DMS 273 treated with DMSO at 0.1 percent for 48 hours (cell line): Measurements from ENCODE around the gene HOXD10.

Experiments
- DNase-seq: peaks from one replicate; lab custom pipeline; 2025; lab: John Stamatoyannopoulos, UW

Gene HOXD10

DNA sequence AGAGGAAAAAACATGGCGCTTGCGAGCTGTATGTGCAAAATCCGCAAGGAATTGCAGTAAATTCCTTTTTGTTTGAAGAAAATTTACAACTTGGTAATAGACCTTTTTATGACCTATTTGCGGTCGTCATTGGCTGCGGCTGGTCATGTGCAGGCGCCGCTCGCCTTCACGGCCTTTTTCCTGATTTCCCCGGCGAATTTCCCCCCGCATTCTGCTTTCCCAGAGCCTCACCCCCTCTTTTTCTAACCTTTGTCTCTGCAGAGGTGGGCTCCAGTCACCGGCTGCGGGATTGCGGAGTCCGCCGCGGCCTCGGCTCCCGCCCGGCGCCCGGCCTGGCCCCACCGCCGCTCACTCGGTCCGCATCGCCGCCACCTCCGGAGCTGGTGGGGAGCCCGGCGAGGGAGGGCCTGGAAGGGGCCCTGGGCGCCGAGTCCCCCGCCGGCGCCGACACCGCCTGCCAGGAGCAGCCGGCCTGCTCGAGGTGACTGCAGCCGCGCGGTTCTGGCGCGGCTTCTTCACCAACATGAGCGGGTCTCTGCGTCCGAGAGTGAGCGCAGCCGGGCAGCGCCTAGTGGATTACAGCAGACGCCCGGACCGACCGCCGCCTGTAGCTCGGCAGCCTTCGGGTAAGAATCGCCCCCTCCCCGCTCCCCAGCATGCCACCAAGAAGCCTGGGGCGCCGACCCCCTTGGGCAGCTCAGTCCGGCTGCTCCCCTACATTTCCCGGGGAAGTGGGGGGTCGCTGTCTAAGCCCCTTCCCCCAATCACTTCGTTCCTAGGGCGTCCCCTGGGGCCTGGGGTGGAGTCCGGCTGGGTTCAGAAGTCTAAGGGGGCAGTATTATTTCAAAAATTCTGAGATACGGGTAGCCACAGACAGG, 20.0 kb downstream of the HOXD10 start:
- no peak for DNase-seq

DNA sequence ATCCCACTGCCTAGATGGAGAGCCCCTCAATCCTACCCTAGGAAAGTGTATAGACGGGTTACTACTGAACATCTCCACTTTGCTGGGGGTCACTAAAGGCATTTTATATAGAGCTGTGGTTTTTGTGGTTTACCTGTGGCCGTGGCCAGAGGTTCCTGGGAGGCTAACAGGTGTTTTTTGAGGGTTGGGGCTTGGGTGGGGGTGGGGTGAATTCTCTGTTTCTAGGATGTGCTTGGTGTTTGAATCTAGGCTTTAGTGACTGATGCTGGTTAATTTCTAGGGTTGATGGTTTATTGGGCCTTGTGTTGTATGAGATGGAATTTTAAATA, 20.6 kb downstream of the HOXD10 start:
- DNase-seq: no peak

DNA sequence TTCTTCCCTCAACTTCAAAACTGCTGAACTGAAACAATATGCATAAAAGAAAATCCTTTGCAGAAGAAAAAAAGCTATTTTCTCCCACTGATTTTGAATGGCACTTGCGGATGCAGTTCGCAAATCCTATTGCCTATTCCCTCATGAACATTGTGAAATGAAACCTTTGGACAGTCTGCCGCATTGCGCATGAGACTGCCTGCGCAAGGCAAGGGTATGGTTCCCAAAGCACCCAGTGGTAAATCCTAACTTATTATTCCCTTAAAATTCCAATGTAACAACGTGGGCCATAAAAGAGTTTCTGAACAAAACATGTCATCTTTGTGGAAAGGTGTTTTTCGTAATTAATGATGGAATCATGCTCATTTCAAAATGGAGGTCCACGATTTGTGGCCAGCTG, 21.3 kb downstream of the HOXD10 start:
- no peak for DNase-seq

DNA sequence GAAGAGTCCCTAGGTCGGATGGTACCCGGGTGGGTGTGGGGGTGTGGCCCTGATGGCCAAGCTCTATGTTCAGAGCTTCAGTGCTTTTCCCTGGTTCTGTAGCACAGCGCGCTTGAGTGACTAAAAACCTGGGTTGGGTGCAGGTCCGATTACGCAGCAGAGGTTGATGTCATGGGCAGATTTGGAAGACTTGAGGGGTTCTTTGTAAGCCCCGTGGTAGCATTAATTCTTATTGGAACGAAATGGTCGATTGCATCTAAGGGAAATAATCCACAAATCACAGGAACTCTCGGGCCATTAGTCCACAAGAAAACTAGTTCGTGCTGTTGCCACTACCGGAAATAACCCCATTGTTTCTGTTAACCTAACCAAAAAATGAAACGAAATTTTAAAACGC, 21.9 kb downstream of the HOXD10 start:
- no peak for DNase-seq

DNA sequence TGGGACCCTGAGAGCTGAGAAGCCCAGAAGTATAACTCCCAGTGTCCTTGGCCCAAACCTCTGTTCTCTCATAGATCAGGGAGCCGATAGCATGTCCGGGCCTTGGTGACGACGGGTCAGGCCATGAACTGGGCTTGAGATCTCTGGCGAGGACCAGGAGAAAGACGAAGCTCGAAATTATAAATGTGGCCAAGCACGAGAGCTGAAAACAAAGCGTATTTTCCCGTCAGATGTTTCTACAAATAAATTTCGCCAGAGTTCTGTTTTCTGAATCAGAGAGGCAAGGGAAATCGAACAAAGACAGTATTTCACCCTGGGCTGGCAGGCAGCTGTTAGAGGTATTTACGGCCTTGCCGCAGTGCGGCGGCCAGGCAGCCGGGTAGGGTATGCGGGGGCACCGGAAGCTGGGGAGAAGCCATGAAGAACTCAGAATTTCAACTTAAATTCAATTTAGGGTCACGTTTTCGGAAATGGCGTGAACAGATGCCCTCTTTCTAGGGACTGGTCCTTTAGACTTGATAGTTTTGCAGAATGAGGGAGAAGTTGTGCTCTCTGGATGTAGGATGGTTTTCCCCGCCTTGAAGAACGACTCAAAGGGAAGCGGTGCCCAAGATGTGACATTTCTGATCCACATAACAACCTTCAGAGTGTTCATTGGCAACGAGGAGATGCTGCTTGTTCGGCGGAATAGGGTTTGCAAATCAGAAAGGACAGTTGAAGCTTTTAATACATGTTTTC, 22.5 kb downstream of the HOXD10 start:
- DNase-seq: no peak

DNA sequence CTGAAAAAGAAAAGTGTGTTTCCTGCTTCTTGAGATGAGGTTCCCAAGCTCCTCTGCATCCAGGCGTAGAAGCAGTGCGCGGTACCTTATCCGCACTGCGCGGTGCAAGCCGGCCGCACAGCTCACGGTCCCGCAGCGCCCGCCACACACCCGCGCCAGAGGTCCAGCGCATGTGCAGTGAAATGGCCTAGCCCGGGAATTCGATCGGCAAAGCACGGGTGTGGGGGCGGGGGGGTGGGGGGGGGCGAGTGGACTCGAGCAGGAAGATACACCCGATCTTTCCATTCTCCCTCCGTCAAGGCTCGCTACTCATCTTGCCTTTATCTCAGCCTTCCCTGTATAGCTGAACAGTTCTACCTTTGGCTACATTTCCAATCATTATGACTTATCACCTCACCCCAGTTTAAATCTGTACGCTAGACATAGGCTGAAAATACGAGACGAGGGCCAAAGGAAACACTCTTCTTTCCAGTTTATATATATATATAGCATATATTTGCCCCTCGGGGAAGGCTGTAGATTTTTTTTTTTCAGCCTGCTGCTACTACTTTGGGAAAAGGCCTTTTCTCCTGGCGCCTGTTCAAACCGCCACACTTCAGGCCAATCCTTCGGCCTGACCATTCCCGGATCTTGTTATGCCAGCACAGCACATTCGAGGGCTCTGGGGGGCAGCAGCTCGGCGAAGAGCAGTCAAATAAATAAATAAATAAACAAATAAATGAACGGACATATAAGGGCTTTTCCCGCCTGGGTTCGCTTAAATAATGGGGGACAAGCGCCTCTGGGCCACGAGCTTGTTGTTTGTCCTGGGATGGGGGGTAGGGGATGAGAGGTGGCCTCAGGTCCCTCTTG, 23.3 kb downstream of the HOXD10 start:
- no peak for DNase-seq

DNA sequence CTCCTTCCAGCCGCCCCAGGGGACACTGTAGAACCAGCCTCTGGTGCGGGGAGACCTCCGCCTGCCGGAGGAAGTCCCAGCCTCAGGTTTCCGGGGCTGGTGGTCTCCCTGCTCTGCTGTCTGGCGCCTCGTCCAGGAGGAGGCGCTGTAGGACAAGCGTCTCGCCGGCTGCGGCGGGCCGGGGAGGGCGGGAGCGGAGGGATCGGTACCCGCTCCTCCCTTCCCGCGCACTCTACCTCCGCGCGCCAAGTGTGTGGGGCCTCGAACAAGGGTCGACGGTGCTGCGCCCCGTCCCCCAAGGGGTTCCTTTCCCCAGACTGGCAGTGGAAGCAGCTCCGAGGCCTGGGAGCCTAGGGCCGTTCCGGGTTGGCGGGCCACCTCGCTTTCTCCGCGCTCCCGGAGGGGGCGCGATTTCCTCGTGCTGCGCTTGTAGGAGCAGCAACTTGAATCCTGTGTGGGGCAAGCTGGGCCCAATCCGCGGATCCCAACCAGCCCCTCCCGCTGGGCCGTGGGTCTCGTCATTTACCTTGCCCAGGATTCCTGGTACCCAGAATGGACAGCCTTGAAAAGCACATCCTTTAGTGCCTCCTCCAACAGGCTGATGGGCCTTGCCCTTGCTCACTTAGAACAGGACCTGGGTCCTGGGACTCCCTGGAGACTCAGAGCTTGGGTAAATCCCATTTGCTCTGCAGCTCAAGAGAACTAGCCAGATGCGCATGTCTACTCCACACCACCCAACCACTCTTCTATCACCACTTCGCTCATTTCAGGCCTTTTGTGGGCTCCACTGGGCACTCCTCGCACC, 24.1 kb downstream of the HOXD10 start:
- peak; percentile 70 for DNase-seq

DNA sequence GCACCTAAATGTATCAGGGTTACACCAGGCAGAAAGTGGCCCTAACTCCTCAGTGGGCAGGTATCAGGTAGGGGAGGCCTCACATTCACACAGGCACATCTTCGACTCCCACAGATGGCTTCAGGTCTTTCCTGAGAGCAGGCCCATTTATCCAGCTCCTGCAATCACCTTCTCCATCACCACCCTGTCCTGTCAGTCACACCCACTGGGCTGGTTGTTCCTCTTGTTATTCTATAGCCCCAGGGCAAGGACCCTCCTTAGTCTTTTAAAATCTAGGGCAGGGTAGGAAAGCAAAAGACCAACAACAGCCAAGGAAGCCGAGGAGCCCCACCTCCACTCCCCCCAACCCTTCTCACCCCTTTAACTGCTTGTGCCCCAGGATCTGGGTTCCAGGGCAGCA, 25.7 kb downstream of the HOXD10 start:
- no peak for DNase-seq

DNA sequence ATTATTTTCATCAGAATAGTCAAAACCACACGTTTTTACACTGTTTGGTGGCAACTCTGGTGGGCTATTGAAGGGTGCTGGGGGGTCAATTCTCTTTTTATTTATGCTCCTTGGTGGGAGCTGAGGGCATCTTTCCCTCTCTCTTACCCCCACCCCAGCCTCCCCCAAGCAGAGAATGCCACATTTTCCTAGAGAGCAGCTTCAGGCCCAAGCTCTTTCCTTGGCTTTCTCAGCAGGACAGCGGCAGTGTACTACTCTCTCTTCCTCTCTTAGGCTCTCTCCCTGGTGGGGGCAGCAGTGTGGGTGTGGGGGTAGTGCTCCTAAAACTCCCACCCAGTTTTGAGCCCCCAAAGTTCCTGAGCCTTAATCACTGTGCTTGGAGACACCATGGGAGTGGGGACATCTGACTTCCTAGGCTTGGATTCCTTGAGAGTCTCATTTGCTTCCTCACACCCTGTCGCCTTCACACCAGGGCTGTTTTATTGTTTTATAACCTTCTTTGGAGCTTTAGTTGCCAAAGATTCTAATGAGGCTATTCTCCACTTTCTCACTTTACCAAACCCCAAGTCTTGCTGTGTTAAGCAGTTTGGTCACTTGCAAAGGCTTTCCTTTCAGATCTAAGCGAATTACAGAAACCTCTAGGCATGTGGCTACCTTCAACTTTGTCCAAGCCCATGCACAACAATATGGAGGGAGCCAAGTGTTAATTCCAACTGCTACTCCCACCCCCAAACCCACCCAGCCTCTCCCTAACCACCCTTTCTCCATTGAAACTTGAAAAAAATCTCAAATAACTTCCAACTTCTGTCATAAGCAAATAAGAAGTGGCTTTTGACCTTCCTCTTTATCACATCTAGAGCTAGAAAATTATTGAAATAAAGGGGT, 28.7 kb downstream of the HOXD10 start:
- DNase-seq: no peak

DNA sequence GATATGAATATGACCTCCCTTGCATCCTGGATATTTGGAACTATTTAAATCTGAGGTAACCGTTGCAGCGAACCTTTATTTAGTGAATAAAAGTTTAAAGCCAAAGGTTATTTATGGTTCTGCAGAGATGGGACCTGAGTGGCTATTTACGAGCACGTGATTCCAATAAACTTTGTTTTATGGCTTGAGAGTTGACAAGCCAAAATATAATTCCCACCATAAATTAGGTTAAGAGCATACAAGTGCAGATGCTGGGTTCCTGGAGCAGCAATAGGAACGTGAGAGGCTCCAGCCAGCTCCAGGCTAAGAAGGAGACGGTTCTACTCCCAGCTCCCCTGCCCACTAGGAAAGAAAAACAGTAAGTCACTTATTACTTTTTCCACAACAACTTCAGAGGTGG, 29.5 kb downstream of the HOXD10 start:
- DNase-seq: no peak

DNA sequence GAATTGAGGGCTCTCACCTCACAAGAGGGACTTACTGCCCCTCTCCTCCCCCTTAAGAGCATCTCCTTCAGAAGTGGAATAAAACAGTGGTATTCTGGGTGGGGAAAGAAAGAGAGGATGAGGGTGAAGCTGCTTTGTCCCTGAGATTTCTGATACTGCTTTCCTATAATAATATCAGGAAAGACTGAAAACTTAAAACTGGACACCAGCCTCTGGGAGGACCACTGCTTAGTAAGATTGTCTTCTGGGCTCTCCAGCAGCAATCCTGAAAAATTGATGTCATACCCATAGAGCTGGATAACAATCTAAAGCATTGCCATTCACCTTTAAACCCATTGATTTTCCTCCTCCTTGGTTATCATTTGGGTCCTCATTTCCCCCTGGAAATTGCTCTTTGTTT, 30.1 kb downstream of the HOXD10 start:
- DNase-seq: no peak

DNA sequence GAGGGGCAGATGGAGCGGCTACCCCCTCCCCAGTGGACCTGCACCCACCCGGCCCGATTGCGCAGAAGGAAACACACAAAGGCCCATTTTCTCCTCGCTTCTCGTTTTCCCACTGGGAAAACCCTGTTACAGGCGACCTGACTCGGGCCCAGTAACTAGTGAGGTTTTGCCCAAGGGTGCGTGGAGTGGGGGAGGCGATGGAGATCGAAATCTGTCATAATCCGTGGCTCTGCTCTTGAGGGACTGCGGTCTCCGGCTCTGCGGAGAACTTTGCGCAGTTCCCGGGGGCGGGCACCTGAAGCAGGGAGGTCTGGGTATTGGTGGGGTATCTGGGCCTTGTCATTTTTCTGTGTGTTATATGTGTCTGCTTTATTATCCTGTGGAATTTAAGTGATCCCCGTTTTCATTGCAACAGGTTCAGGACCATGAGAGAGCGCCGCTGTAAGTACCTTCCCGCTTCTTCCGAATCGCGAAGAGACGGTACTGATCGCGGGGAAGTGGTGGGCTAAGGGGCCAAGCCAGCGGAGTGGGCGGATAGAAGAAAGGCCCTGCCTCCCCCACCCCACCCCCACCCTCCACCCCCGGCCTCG, 30.7 kb downstream of the HOXD10 start:
- no peak for DNase-seq

DNA sequence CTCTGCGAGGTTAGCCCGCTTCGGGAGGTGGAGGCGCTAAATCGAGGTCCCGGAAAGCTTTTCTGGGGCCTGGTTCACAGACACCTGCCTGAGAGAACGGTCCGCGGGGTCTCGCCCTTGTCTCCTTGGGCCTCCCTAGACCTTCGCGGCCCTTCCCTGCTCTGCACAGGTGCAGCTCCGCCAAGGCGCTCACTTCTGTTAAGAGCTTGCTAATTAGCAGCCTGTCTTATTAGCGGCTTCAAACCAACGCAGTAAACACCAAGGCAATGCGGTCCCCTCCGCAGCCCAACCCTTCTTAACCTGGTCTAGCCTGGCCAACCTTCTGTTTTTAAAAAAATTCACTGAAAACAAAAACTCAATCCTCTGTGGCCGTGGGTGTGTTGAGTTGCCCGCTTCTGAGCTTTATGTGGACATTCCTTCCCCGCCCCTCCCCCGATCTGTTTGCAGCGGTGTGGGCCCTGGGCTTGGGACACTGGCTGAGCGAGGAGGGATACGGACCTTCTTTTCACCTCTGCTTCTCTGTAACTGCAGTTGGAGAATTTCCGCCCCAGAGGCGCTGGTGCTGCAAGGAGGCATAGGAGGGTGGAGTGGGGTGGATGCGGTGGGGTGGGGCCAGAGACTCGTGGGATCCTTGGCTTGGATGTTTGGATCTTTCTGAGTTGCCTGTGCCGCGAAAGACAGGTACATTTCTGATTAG, 31.4 kb downstream of the HOXD10 start:
- no peak for DNase-seq

DNA sequence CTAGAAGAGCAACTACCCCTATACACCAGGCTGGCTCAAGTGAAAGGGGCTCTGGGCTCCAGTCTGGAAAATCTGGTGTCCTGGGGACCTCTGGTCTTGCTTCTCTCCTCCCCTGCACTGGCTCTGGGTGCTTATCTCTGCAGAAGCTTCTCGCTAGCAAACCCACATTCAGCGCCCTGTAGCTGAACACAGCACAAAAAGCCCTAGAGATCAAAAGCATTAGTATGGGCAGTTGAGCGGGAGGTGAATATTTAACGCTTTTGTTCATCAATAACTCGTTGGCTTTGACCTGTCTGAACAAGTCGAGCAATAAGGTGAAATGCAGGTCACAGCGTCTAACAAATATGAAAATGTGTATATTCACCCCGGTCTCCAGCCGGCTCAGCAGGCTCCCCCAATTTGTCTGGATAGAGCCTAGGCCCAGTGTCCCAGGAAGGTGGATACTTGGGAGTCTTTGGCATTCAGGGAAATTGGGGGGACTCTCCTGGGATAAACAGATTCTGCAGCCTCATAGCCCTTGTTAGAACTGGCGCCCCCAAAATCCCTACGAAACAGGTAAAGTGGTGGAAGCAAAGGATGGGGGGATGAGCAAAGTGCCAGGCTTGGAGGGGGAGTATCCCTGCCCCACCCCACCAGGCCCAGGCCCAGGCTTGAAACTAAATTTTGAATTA, 32.3 kb downstream of the HOXD10 start:
- no peak for DNase-seq

DNA sequence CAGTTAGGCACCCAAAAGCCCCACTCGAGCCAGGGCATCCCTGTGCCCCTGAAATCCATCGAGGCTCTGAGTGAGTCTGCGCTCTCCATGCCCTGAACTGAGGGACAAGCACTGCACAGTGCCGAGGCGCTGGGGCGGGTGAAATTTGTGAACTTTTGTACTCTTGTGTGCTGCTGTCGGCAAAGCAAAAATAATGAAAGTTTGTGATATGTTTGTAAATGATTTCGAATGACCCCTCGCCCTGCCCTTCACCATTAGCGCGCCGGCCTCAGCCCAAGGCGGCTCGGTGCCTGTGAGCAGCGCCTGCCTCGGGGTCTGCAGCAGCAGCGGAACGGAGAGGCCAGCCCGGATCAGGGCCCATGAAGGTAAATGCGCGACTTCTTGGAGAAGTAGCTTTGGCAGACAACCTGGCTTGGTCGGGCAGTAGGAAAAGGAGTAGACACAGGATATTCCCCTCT, 32.9 kb downstream of the HOXD10 start:
- no peak for DNase-seq

DNA sequence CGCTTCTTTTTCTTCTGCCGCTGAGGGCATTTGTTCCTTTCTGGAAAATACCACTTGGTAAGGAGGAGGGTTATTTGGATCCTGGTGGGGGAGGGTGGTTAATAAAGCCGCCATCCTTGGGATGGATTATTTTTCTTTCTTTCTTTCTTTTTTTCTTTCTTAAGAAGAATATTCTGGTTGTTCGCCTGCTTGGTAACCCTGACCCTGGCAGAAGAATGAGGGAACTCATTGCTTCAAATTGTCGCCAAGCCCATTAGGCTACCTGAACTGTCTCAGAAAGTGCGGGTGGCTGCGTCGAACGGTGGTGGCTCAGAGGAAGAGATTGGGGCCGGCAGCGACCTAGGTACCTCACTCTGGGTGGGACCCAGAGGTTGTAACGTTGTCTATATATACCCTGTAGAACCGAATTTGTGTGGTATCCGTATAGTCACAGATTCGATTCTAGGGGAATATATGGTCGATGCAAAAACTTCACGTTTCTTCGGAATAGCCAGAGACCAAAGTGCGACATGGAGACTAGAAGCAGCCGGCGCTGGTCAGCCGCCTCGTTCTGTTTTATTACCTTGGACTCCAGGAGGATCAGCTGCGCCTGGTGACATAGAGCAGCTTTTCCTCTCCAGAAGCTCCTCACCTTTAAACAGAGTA, 33.5 kb downstream of the HOXD10 start:
- no peak for DNase-seq

DNA sequence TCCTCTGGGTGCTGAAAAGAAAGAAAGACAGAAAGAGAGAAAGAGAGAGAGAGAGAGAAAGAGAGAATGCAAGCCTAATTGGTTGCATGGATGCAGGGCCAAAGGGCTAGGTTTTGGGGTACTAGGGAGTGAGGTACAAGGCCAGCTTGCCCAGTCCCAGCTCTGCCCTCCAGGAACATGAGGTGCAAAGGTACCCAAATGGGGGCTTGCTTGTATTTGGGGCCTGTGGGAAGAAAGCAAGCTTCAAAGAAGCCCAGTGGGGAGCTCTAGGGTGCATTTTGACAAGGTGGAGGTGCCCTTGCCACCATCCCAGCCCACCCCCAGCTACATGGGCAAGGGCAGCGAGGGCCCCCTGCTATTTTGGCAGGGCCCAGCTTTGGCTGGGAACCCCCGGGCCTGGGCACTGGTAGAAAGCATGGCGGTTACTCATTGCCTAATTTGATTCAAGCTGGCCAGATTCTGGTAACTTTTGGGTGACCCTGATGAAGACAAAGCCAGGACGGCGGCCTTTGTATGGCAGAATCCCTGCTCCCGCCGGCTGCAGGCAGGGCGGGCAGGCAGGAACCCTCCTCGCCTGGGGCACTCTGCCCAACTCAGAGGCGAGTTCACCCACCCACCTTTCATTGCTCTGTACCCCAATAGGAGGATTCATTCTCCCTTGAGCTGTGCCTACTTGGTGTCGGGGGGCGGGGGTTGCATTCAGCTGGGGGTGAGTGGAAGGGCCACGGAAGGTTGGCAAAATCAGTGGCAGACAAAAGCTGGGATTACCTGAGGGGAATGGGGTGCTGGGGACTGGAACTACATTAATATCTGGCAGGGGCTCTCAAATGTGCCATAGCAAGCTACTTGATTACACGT, 34.2 kb downstream of the HOXD10 start:
- no peak for DNase-seq
